SK-N-SH treated with all-trans-retinoic acid at 6 μM for 48 hours (cell line): ENCODE results near the gene RAB8B.

ENCODE experiments used
- ARNTL ChIP-seq: fragments of 450-650 bp; formaldehyde crosslinking; IDR thresholded peaks from 2 replicates; pipeline ENCODE4 v1.5.0; 2020; ENCODE audit warnings: low read depth, mild to moderate bottlenecking, moderate library complexity, borderline replicate concordance
- GLIS3 ChIP-seq: fragments of 250-450 bp; sonication (Bioruptor Pico); IDR thresholded peaks from 2 replicates; pipeline ENCODE4 v1.5.0; 2020; ENCODE audit warnings: mild to moderate bottlenecking, moderate library complexity
- RARB ChIP-seq: fragments of 250-450 bp; sonication (Bioruptor Pico); IDR thresholded peaks from 2 replicates; pipeline ENCODE4 v1.8.0; 2021; ENCODE audit warnings: mild to moderate bottlenecking, moderate library complexity
- TOX ChIP-seq: fragments of 250-450 bp; sonication (Bioruptor Pico); IDR thresholded peaks from 2 replicates; pipeline ENCODE4 v1.8.0; 2021; ENCODE audit warnings: mild to moderate bottlenecking, moderate library complexity, borderline replicate concordance
- ZC3H10 ChIP-seq: fragments of 250-450 bp; sonication (Bioruptor Pico); IDR thresholded peaks from 2 replicates; pipeline ENCODE4 v1.5.1; 2021; ENCODE audit warnings: mild to moderate bottlenecking, moderate library complexity
- ZNF70 ChIP-seq: fragments of 450-650 bp; formaldehyde crosslinking; IDR thresholded peaks from 2 replicates; pipeline ENCODE4 v1.5.0; 2020; ENCODE audit warnings: mild to moderate bottlenecking, moderate library complexity
- ZNF8 ChIP-seq: fragments of 450-650 bp; formaldehyde crosslinking; IDR thresholded peaks from 2 replicates; pipeline ENCODE4 v1.5.0; 2020; ENCODE audit warnings: mild to moderate bottlenecking, moderate library complexity
- TF ChIP-seq, protein P1 (sequence below): fragments of 250-450 bp; sonication (Bioruptor Pico); IDR thresholded peaks from 2 replicates; pipeline ENCODE4 v1.8.0; 2020; ENCODE audit warnings: mild to moderate bottlenecking, moderate library complexity, borderline replicate concordance
- TF ChIP-seq, protein P2 (sequence below): fragments of 250-450 bp; sonication (Bioruptor Pico); IDR thresholded peaks from 2 replicates; pipeline ENCODE4 v1.5.0; 2020; ENCODE audit warnings: mild to moderate bottlenecking, moderate library complexity
- TF ChIP-seq, protein P3 (sequence below): fragments of 250-450 bp; sonication (Bioruptor Pico); IDR thresholded peaks from 2 replicates; pipeline ENCODE4 v1.5.1; 2020; ENCODE audit warnings: low read depth, mild to moderate bottlenecking, moderate library complexity

DNA sequence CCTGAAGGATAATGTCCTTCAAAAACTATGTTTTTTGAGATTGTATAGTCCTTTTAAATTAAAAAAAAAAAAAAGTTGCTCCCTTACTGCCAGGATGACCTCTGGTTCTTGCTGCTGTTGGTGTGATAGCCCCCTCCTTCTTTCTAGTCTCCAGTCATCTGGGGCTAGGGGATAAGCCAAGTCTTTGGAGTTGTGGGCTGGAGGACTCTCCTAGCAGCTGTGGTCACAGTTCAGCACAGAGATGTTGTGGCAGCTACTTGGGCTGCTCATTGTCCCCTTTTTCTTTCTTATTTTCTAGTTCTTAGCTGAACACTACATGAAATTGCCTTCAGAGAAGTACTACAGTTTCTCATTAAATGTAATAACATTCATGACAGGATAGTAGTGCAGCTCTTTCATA is 48.8 kb downstream of the RAB8B start:
- TF ChIP-seq, protein P1, sequence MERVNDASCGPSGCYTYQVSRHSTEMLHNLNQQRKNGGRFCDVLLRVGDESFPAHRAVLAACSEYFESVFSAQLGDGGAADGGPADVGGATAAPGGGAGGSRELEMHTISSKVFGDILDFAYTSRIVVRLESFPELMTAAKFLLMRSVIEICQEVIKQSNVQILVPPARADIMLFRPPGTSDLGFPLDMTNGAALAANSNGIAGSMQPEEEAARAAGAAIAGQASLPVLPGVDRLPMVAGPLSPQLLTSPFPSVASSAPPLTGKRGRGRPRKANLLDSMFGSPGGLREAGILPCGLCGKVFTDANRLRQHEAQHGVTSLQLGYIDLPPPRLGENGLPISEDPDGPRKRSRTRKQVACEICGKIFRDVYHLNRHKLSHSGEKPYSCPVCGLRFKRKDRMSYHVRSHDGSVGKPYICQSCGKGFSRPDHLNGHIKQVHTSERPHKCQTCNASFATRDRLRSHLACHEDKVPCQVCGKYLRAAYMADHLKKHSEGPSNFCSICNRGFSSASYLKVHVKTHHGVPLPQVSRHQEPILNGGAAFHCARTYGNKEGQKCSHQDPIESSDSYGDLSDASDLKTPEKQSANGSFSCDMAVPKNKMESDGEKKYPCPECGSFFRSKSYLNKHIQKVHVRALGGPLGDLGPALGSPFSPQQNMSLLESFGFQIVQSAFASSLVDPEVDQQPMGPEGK (CRISPR knock-in tag): no peak
- TF ChIP-seq TOX (CRISPR knock-in tag) (no peak), GLIS3 (CRISPR knock-in tag) (no peak), ZNF8 (CRISPR knock-in tag) (no peak), RARB (CRISPR knock-in tag) (no peak), ARNTL (no peak), ZNF70 (no peak), ZC3H10 (no peak)
- TF ChIP-seq, protein P2, sequence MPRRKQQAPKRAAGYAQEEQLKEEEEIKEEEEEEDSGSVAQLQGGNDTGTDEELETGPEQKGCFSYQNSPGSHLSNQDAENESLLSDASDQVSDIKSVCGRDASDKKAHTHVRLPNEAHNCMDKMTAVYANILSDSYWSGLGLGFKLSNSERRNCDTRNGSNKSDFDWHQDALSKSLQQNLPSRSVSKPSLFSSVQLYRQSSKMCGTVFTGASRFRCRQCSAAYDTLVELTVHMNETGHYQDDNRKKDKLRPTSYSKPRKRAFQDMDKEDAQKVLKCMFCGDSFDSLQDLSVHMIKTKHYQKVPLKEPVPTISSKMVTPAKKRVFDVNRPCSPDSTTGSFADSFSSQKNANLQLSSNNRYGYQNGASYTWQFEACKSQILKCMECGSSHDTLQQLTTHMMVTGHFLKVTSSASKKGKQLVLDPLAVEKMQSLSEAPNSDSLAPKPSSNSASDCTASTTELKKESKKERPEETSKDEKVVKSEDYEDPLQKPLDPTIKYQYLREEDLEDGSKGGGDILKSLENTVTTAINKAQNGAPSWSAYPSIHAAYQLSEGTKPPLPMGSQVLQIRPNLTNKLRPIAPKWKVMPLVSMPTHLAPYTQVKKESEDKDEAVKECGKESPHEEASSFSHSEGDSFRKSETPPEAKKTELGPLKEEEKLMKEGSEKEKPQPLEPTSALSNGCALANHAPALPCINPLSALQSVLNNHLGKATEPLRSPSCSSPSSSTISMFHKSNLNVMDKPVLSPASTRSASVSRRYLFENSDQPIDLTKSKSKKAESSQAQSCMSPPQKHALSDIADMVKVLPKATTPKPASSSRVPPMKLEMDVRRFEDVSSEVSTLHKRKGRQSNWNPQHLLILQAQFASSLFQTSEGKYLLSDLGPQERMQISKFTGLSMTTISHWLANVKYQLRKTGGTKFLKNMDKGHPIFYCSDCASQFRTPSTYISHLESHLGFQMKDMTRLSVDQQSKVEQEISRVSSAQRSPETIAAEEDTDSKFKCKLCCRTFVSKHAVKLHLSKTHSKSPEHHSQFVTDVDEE (CRISPR knock-in tag): no peak
- TF ChIP-seq, protein P3, sequence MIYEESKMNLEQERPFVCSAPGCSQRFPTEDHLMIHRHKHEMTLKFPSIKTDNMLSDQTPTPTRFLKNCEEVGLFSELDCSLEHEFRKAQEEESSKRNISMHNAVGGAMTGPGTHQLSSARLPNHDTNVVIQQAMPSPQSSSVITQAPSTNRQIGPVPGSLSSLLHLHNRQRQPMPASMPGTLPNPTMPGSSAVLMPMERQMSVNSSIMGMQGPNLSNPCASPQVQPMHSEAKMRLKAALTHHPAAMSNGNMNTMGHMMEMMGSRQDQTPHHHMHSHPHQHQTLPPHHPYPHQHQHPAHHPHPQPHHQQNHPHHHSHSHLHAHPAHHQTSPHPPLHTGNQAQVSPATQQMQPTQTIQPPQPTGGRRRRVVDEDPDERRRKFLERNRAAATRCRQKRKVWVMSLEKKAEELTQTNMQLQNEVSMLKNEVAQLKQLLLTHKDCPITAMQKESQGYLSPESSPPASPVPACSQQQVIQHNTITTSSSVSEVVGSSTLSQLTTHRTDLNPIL (CRISPR knock-in tag): no peak
